HG03196 (cell line): ENCODE data around the gene MMP28.

Experiments used
- ATAC-seq: cut with Tn5 transposase; IDR thresholded peaks from one replicate; pipeline ENCODE4 v1.9.1; 2021; ENCODE audit not compliant: unreplicated experiment

The MMP28 gene, protein sequence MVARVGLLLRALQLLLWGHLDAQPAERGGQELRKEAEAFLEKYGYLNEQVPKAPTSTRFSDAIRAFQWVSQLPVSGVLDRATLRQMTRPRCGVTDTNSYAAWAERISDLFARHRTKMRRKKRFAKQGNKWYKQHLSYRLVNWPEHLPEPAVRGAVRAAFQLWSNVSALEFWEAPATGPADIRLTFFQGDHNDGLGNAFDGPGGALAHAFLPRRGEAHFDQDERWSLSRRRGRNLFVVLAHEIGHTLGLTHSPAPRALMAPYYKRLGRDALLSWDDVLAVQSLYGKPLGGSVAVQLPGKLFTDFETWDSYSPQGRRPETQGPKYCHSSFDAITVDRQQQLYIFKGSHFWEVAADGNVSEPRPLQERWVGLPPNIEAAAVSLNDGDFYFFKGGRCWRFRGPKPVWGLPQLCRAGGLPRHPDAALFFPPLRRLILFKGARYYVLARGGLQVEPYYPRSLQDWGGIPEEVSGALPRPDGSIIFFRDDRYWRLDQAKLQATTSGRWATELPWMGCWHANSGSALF

DNA sequence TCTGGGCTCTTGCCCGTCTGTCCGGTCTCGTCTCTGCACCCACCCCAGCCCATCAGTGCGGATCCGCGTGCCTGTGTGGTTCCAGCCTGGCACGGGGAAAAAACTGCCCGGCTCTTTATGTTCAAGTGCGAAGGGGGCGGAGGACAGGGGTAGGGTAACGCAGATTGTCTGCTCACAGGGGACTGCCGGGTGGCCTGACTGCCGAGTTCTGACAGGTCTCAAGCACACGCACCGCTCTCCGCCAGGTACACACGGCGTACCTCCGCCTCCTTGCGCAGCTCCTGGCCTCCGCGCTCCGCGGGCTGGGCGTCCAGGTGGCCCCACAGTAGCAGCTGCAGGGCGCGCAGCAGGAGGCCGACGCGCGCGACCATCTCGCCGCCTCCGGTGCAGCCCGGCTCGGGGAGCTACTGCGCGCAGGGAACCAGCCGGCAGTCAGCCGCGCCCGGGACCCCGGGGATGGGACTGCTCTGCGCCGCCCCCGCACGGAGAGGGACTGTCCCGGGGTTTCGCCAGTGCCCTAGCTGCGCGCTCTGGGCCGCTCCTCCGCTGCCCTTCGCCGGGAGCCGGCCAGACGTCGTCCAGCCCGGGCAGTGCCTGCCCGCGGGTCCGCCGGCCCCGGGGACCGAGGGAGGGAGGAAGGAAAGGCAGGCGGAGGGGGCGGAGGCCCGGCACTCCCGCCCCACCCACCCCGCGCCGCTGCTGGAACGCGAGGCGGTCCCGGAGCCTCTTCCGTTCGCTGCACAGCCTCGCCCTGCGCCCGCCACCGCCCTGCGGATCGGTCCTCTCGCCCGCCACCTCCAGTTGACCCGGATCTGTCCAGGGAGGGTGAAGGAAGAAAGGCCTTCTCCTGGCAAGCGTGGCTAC is at the start of gene MMP28:
Gene MMP28 (minus strand): TSS at position 635 of the 864 bp plus-strand sequence. CDS start 264 bp downstream, at position 371.
- no peak for ATAC-seq

DNA sequence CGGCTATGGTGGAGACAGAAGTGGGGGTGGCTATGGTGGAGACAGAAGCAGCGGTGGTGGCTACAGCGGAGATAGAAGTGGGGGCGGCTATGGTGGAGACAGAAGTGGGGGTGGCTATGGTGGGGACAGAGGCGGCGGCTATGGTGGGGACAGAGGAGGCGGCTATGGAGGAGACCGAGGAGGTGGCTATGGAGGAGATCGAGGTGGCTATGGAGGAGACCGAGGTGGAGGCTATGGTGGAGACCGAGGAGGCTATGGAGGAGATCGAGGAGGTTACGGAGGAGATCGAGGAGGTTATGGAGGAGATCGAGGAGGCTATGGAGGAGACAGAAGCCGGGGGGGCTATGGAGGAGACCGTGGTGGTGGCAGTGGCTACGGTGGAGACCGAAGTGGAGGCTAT is 49.1 kb upstream of the MMP28 start:
- ATAC-seq, result no peak

DNA sequence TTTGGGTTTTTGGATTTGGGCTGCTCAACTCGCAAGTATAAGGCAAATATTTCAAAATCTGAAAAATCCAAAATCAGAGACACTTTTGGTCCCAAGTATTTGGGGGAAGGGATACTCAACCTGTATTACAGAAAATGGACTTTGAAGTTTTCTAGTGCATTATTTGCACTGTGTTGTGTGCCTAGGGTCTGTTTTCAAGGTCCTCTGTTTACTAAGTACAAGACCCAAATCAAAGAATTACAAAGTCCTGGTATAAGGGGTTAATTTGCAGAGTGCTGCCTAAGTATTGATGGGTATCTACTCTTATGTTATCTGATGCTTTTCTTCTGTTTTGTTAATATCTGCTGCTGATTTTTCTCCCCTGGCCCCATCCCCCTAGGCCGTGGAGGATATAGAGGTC is 48.3 kb upstream of the MMP28 start:
- no peak for ATAC-seq

DNA sequence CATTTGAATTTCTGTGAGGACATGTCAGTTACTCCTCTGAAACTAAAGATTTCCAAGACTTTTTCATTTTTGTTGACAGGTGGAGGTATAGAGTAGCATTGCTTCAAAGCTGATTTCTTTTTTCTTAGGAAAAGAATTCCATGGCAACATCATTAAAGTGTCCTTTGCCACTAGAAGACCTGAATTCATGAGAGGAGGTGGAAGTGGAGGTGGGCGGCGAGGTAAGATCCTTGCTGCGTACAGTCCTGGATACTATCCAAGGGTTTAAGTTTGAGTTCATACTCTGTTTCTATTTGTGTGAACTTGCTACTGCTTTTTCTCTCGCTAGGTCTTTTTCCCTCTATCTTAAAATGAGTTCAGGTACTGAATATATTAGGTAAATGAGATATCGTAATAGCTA is 46.8 kb upstream of the MMP28 start:
- ATAC-seq, result no peak

DNA sequence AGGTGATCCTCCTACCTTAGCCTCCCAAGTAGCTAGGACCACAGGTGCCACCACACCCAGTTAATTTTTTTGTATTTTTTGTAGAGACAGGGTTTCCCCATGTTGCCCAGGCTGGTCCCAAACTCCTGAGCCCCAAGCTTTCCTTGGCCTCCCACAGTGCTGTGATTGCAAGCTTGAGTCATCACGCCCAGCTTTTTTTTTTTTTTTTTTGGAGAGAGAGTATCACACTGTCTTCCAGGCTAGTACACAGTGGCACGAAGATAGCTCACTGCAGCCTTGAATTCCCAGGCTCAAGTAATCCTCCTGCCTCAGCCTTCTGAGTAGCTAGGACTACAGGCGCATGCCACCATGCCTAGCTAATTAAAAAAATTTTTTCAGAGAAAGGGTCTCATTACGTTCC is 46.1 kb upstream of the MMP28 start:
- ATAC-seq, result no peak

DNA sequence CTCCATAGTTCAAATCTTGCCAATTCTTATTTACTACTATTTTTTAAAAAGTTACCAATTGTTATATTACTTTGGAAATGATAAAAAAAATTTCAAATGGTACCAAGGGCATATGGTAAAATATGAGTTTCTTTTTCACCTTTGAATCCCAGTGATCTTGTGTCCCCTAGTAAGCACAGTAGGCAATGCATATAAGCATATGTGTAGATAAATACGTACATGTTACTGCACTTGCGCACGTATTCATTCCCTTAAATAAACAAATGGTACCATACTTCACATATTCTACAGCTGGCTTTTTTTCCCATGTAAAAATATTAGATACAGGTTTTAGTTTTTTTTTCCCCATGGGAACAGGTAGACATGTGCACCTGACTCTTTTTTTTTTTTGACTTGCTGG is 45.7 kb upstream of the MMP28 start:
- no peak for ATAC-seq

DNA sequence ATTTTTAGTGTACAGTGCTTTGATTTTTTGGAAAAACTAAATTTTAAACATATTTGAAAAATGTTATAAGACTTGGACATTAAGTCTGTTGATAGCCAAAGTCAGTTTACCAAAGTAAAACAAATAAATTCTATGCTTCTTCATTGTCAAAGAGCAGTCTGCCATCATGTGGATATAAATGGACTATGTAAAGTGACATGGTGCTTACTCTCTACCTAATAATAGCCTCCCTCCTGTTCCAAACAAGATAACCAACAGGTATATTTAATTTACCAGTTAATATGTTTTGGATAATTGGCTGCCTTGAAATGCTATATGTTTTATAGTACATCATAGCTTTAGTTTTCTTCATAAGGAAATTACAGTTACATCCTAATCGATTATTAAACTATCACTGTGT is 29.8 kb upstream of the MMP28 start:
- ATAC-seq, result no peak

DNA sequence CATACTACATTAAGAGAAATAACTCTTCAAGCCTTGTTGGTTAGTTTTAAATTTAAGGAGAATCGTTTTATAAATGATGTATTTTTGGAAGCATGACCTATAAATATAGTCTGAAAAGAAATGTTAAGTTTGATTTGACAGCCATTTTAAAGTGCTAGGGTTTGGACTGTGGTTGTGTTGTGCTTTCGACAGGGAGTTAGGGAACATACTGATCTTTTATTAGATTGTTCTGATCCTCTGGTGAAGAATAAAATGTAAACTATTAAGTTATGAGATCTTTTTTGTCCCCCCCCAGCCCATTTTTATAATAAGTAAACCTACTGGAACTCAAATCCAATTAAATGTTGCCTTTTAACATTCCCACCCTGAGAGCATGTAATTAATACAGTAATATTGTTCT is 25.9 kb upstream of the MMP28 start:
- ATAC-seq, result no peak

DNA sequence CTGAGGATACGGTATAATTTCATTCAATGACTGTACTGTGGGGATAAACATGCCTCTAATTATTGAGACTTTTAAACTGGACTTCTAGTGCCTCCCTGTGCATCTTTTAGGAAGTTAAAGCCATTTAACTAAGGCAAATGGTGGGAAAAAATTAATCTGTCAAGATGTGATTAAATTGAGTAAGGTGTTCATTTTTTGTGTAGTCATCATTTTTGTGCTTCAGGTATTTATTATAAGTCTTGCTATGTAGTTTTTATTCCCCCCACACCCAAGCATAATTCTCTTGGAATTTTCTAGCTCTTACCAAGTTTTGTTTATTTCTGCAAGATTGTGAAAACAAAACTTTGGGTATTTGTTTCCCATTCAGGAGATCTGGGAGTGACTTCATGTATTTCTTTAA is 24.0 kb upstream of the MMP28 start:
- no peak for ATAC-seq

DNA sequence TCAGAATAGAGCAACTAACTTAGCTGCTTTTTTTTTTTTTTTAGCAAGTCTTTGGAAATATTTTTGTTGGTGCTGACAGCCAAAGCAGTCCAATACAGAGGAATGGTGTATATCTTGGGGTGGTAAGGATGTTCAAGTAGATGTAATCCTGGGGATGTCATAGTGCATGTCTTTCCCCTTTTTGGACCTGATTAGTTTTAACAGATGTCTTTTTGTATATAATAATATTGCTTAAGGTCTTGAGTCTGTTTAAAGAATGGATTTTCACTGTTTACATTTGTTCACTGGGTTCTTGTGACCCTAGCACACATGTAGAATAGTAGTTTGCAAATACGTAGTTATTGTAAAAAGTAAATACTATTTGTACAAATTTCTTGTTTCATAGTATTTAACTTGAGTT is 21.8 kb upstream of the MMP28 start:
- no peak for ATAC-seq

DNA sequence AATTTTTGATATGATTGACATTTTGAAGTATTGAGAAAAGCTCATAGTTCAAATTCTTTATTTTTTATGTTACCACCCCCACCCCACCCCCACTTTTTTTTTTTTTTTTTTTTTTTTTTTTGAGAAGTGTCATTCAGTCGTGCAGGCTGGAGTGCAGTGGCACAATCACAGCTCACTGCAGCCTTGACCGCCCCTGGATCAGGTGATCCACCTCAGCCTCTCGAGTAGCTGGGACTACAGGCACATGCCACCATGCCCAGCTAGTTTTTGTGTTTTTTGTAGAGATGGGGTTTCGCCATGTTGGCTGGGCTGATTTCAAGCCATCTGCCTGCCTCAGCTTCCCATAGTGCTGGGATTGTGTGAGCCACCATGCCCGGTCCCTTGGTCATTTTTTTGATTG is 21.3 kb upstream of the MMP28 start:
- ATAC-seq, result no peak

DNA sequence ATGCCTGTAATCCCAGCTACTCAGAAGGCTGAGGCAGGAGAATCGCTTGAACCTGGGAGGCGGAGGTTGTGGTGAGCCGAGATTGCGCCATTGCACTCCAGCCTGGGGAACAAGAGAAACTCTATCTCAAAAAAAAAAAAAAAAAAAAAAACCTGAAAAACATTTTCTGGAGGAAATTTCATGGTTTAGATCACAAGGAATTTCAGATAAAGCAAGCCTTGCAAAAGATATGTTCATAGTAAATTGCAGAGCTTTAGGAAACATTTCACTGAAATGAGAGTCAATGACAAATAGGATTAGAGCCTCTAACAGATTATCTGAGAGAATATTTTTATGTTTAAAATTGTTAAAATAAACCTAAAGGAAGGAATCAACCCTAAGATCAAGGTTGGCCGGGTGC is 17.0 kb upstream of the MMP28 start:
- no peak for ATAC-seq

DNA sequence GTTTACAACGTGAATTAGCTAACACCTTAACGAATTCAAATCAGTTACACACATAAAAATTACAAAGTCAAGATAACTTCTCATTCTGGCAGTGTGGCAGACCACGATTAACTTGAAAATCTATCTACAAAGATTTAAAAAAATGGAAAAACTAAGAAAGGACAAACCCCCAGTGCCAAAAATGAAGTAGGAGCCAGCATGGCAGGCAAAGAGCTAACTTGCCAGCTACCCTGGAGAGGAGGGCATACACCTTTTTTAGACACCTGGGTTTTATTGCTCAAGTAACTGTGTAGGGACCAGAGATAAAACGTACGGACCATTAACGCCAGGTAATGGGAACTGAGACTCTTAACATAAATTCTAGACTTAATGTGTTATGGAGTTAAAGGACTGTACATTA is 16.3 kb upstream of the MMP28 start:
- no peak for ATAC-seq

DNA sequence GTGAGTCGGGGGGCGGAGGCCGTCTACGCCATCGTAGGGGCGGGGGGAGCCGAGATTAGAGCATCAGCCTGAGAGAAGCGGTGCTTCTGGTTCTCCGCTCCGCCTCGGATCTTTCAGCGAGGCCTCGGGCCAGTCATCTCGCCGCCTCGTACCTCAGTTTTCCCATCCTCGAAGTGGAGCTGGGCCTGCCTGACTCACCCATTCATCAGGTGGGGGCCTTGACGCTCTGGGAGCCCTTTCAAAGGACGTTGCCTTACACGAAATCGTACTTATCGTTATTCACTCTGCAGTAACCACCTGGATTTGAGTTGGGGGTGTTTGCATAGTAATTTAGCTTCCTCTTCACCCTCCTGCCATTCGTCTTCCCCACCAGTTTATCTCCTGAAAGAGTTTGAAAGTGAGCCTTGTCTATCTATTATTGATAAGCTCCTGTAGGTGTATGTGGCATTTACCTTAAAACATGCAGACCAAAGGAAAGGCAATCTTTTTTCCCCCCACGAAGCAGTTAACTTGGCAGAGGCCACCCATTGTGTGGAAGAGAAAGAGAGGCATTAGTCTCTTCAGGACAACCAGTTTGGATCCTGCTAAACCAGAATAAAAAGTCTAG is 14.5 kb upstream of the MMP28 start:
- no peak for ATAC-seq

DNA sequence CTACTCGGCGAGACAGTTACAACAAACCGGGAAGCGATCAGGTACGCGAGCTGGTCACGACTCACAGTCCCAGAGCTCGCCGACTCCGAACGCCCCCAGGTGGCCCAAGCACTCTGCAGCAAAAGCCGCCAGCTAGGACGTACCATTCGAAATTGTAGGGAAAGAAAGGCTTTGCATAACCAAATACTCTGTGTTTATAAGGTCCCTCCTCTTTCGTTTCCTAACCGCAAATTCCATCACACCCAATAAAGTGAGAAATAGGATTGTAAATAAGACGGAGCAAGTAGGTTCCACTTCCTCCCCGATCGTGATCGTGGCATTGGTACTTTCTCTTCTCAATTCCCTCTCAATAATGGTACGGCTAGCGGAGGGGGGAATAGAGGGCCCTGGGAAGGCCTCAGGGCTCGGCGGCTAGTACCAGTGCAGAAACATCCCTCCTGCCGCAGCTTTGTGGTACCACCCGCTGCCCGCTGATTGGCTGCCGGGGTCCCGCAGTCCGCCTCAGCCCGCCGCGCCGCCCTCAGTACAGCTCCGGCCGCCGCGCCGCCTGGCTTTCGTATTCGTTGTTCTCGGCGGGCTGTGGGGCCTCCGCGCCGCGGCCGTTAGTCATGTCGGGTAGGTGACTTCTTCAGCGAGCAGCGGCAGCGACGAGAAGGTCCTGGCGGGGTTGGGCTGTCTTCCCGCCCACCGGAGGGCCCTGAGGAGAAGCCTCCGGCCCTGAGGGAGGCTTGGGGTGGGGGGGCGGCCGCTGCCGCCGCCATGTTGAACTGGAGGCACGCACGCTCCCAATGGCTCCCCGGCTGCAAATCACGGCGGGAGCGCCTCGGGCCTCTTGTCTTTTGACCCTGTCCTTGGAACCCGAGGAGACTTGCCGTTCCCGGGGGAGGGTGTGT is 13.8 kb upstream of the MMP28 start, which contains the start of gene TAF15:
Gene TAF15 (plus strand): TSS at position 523 of the 893 bp plus-strand sequence. CDS start 86 bp downstream, at position 609.
- ATAC-seq, result peak; percentile 91

DNA sequence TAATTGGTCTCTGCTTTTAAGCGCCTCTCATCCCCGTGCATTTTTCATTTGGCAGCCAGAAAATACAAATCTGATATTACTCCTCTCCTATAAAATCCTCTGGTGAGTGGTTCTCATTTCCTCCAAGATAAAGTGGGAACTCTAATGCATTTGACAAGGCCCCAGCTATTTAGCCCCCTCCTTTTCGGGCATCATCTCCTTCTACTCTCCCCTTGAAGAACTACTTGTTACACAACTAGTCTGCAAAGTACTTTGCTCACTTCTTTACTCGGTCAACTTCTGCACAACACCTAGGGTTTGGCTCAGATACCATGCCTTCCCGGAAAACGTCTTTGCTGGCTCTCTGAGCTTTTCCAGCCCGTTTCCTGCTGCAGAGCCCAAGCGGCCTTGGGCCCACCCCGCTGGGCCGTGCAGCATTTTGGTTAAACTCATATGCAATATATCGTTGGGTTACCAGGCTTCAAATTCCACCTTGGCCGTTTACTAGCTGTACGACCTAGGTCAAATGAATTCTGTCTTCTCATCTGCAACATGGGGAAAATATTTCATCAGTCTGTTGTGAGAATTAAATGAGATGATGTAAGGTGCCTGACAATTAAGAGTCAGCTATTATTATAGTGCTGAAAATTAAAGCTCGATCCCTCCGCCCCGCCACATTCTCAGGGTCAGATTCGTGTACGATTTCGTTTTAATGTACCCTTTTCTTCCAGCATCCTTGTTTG is 13.0 kb upstream of the MMP28 start:
- ATAC-seq, result no peak

DNA sequence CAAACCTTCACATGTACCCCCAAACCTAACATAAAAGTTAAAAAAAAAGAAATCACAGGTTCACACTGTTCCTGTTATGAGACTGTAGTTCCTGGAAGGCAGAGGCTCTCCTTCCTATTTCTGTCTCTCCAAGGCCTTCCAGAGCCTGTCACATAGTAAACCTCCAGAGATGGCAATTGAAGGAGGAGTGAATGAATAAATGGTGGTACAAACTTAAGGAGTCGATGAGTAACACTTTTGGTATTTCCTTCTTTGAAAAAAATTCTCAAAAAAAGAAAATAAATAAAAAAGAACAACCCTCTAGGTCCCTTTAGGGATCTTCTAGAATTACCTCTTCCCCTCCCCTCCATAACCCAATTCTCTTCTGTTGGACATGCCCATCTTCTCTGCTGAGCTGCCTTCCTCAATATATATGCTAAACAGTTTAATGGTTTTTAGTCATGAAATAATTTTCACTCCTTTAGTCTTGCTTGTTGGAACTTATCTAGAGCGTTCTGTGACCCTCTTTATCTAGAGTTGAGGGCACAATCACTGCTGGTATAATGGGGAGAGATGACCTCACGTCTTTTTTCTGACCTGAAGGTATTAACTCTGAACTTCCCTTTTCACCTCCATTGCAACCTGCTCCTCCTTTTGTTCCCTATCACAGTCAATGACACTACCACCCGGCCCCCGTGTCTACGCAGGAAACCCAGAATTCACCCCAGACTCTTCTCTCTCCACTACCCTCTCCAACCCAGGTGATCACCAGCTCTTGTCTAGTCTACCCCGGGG is 12.1 kb upstream of the MMP28 start:
- ATAC-seq, result no peak

DNA sequence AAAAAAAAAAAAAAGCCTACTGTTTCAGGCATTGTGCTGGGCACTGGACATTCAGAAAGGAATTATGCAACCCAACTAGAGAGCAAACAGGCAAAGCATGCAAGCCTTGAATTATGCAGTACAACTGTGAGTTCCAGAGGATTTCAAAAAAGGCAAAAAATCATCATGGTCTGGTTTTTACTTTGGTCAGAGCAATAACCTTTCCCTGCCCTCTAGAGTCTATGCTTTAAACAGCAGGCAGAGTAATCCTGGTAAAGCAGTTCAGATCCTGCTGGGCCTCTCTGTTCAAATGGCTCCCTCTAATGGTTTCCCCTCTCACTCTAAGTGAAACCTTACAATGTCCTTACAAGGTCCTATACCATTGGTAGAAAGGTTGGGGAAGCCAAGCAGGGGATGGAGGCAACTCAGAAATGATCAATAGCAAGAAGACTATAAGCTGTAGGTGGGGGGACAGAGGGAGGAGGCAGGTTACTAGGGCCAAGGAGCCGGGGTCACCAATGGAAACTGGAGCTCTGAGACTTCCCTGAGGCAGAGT is 9.3 kb upstream of the MMP28 start:
- ATAC-seq, result no peak
